ENCODE measurements around the gene XPC.

Gene XPC

DNA sequence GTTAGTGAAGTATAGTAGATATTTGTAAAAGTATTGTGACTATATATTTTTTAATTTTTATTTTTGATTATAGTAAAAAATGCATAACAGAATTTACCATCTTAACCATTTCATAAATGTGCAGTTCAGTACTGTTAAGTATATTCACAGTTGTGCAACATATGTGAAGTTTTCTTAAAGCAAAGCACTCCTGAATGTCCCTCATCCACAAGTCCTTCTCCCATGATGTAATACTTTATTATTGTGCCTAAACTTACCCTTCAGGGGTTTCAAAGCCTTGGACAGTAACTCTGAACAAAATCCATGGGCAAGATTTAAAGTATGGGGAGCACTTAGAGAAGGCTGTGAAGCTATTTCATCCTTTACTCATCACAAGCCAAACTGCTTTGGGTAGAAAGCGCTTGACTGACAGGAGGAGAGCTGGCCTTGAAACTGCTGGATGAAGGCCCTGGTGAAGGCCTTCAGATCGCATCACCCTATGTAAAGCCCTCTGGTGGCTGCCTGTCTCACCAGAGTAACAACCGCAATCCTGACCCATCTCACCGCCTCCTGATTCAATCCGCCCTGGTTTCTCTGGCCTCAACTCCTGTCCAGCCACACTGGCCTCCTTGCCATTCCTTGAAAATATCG is 28.3 kb upstream of the XPC start:
- DNase-seq: no peak

DNA sequence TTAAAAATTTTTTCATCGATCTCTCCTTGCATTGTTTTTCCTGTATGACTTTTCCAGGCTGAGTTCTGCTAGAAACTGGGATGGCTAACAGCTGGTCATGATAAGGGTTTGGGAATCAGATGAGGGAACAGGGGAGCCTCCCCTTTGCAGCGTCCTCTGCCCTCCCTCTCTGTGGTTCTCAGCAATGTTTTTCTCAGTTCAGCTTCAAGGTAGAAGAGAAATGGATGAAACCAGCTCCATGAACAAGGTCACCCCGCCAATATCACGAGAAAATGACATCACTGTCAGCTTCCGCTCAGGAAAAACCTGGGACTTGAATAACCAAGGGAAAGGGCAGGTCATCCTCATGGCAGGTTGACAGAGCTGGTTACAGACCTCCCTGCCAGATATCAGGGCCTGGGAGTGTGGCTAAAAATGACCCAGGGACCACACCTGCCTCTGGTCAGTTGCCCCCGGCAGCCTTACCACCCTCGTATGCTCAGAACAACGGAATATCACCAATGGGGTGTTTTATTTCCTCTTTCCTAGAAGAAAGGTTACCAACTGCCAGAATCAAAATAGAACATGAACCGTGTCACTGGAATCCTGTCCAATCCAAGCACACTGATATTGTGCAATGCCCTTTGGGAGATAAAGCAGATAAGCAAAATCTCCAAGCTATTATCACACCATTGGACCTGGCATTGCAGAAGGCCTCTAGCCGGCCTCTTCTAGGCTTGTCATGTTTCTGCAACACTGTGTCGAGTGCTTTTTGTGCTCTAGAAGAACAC is 26.3 kb upstream of the XPC start:
- no peak for DNase-seq

GRCh38 chr3:14203521-14204079 is 25.2 kb upstream of the XPC start:
- peak in 5 of 6 experiments; percentile 3 to 32 (median 22) for DNase-seq

DNA sequence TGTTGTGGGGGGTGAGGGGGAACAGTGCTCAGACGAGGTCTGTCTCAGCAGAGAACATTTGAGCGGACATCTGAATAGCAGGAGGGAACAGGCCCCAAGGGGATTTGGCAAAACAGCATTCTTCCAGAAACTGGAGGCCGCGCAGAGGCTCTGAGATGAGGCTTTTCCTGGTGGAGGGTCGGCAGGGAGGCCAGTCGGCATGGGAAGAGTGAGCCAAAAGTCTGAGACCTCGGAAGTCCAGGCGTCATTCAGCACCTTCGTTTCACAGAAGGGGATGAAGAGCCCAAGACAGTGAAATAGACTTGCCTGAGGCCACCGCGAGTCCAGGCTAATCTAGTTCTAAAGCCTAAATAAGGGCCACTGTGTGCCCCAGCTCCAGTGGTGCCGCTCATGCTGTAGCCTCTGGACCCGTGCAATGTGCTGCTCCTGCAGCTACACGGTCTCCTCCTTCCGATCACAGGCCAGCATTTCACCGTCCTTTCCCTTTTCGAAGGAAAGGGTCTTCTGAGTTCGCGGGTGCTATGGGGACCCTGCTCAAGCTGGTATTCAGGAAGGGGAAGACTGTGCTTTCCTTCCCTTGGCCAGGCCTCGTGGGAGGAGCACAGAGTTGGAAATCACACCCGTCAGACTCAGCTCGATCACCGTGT is 24.6 kb upstream of the XPC start:
- DNase-seq: peak in 1 of 6 experiments; percentile 16

DNA sequence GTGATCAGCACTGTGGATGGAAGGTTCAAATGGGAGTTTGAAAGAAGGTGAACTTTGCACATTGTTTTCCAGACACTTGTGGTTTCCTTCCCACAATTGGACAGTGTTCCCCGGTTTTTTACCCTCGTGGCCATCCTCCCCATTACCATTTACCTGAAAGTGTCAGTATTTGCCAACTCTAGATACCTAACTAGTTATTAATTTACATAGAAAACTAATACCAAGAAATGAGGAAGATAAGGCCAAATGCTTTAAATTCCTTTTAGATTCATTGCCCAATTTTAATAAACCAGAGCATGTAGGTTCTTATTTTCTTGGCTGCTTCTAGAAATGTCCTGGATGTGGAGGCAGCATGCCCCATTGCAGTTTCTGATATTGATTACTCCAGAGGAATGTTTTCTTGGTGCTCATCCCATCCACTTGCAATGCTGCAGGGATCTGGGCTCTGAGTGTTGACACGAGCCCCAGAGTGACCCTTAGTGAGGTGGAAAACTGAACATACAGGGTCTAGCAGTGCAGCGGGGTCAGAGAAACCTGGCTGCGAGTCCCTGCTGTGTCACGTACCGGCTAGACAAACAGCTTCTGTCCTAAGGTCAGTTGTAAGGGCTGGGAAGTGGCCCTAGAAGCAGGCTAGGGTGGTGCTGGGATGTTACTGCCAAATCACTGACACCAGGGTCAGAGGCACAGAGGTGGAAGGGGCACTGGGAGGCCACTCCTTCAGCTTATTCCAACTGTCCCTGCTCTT is 23.7 kb upstream of the XPC start:
- DNase-seq: no peak

DNA sequence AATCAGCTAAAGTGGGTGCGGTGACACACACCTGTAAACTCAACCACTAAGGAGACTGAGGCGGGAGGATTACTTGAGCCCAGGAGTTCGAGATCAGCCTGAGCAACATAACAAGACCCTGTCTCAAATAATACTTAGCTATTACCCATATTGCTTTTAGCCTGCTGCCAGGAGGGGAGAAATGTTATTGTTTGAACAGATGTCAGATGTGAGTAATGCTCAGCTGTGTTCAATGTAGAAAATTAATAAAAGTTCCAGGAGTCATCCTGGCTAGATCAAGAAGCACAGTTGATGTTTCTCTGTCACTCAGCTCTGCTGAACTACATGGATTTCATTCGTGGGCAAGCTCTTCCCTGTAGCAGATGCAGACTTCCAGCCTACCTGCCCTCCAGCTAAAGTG is 22.4 kb upstream of the XPC start:
- no peak for DNase-seq

GRCh38 chr3:14200276-14200675 is 21.9 kb upstream of the XPC start:
- DNase-seq: no peak

- DNase-seq: no peak
These were observed 21.2 kb upstream of the XPC start for GRCh38 chr3:14199641-14200040.

- no peak for DNase-seq
These were observed 16.5 kb upstream of the XPC start for GRCh38 chr3:14194865-14195264.

GRCh38 chr3:14188041-14188754 is 9.8 kb upstream of the XPC start:
- DNase-seq: no peak

DNA sequence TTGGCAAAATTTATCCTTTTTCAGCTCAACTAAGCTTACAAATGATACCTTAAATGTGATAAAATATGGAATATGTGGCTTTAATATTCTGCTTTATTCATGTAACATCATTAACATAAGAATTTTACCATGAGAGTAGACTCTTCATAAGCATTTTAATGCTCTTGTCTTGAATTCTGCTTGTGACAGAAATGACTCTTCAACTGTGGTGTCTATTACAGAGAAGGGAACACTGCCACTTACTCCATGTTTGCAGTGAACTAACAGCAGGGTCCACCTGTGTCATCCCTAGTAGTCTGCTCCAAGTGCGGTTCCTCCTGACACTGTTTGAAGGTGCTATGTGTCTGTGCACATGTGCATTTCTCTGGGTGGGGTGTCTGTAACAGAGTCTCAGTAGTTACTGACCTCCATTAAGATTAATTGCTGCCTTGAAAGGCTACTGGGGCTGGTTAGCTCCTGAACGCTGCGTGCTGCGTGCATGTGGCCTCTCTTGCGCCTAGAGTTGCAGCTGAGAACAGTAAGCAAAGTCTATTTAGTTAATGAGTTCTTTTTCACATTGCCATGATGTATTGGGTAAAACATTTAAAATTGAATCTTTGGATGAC is 8.6 kb upstream of the XPC start:
- DNase-seq: no peak

DNA sequence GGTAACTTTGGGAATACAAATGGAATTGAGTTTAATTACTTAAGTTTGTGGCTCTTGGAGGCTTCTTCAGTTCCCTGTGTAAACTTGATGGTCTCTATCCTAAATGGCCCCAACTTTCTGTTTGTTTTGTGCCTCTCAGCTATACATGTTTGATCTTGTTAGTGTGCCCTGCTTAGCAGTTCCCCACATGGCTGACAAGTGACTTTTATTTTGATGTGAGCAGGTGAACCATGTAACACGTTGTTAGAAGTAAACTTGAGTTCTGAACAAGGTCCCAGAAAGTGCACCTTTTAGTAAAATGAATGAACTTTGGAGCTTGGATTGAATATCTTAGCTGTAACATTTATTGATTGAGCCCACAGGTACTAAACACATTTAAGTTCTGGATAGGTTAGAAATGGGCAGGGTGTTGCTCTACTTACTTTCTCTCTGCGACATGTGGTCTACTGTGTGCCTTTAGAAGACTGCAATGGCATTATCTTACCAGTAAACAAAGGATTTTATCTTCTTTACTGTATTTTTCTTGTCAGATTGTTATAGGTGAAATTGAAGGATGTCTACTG is 4.7 kb upstream of the XPC start:
- DNase-seq: no peak

- DNase-seq: no peak
These were observed 2.9 kb upstream of the XPC start for GRCh38 chr3:14181253-14181652.

- DNase-seq: no peak
These were observed 1.4 kb upstream of the XPC start for GRCh38 chr3:14179795-14180194.

- peak in 1 of 6 experiments; percentile 52 for DNase-seq
These were observed 689 bp upstream of the XPC start for GRCh38 chr3:14179114-14179465.

DNA sequence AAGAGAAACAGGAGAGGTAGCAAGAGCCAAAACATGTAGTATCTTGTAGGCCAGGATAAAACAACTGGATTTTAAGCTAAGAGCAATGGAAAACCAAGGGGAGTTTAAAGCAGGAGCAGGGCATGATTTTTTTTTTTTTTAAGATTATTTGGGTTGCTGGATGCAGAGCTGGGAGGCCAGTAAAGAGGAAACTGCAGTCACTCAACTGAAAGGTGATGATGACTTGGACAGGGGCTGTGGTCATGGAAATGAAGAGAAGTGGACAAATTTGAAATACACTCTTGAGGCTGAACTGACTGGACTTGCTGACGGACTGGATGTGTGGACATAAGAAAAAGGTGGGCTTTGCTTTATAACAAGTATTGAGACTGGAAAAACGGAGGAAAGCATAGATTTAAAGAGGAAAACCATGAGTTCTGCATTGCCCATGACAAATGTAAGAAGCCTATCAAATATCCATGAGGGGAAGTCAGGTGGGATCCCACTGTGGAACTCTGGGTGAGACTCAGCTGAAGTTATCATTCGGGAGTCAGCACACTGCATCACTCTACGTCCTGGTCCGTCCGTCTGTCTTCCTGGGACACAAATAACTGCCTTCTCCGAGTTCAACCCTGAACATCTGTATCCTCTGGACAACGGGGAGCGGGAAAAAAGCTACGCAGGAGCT is 688 bp downstream of the XPC start:
- DNase-seq: peak in 1 of 6 experiments; percentile 43

DNA sequence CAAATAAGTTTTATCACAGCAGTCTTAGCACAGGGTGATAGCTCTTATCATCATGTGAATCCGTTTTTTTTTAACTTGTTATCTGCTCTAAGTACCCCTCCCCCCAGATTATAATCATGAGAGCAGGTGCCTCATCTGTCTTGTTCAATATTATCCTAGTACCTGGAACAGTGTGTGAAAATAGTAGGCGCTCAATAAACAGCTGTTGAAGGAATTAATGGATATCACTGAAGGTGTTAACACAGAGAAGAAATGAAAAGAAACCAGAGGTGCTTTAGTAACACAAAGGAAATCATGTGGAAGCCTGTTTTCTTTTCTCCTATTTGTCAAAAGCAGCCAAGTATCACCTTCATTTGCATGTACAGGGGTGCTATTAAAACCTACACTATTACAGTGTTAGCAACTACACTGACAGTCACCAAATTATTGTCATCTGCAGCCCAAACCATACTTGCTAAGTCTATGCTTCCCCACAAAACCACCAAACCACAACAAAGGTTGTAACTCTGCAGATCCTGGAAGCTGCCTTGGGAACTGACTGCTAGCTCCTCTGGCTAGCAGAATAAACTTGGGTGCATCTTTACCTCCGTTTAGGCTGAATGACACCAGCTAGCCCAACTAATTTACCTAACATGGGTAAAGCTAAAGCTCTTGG is 2.9 kb downstream of the XPC start:
- DNase-seq: peak; percentile 7 to 81 (median 69)

- DNase-seq: no peak
These were observed 3.9 kb downstream of the XPC start for GRCh38 chr3:14174483-14174882.

DNA sequence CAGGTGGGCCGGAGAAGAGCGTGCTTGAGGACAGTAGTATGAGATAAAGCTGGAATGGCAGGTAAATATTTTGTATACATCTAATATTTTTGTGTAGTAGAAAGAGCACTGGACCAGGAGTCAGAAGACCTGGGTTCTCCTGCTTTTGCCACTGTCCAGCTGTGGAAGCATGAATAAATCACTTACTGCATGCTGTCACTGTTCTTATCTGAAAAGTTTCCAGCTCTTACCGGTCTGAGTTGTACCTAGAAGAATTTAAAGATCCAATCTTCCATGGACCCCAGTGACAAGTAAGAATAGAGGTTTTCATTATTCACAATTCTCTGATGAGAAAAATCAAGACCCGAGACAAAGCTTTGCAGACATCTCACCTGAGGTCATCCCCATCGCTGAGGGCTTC is 5.9 kb downstream of the XPC start:
- DNase-seq: no peak

GRCh38 chr3:14170531-14171159 is 7.8 kb downstream of the XPC start:
- DNase-seq: no peak
